H9 (cell line): ENCODE data around the gene PYGO2. TPM values are rescaled to one million over a fixed set of nuclear protein-coding genes. Genes with fewer than 3 reads are reported as not detected.

ENCODE experiments used
- DNase-seq: peaks from one replicate; pipeline ENCODE4 v3.0.0-alpha.2; 2017
- H2AFZ ChIP-seq: one replicate; pipeline ENCODE4 v1.6.1; 2013; ENCODE audit warnings: mild to moderate bottlenecking, low read length, control low read depth, moderate library complexity
- H2AK5ac ChIP-seq: 2 replicates; pipeline ENCODE4 v1.6.1; 2013; ENCODE audit warnings: low read length, control low read depth, mixed read lengths; ENCODE audit not compliant: insufficient read length
- H2BK120ac ChIP-seq: one replicate; pipeline ENCODE4 v1.6.1; 2013; ENCODE audit warnings: low read depth, mild to moderate bottlenecking, low read length, control low read depth, inconsistent platforms; ENCODE audit not compliant: poor library complexity, severe bottlenecking
- H2BK12ac ChIP-seq: 2 replicates; pipeline ENCODE4 v1.6.1; 2013; ENCODE audit warnings: low read length, control low read depth, mixed read lengths, low read depth; ENCODE audit not compliant: insufficient read length
- H2BK15ac ChIP-seq: 2 replicates; pipeline ENCODE4 v1.6.1; 2013; ENCODE audit warnings: low read depth, low read length, control low read depth
- H2BK20ac ChIP-seq: one replicate; pipeline ENCODE4 v1.6.1; 2013; ENCODE audit warnings: low read depth, mild to moderate bottlenecking, low read length, control low read depth, inconsistent platforms; ENCODE audit not compliant: poor library complexity, severe bottlenecking
- H2BK5ac ChIP-seq: 2 replicates; pipeline ENCODE4 v1.6.1; 2013; ENCODE audit warnings: low read length, control low read depth, mixed read lengths; ENCODE audit not compliant: insufficient read length
- H3K14ac ChIP-seq: 2 replicates; pipeline ENCODE4 v1.6.1; 2013; ENCODE audit warnings: low read length, control low read depth; ENCODE audit not compliant: insufficient read depth
- H3K18ac ChIP-seq: 2 replicates; pipeline ENCODE4 v1.6.1; 2013; ENCODE audit warnings: low read depth, mild to moderate bottlenecking, mixed read lengths, low read length, control low read depth; ENCODE audit not compliant: insufficient read length
- H3K23ac ChIP-seq: 2 replicates; pipeline ENCODE4 v1.6.1; 2013; ENCODE audit warnings: low read length, control low read depth, mixed read lengths, low read depth; ENCODE audit not compliant: insufficient read length
- H3K23me2 ChIP-seq: 2 replicates; pipeline ENCODE4 v1.6.1; 2013; ENCODE audit warnings: low read depth, mild to moderate bottlenecking, mixed read lengths, low read length, control low read depth; ENCODE audit not compliant: insufficient read length, poor library complexity, severe bottlenecking
- H3K27ac ChIP-seq: 2 replicates; pipeline ENCODE4 v1.5.1; 2013; ENCODE audit warnings: low read length, control low read depth, mixed read lengths, low read depth; ENCODE audit not compliant: insufficient read length
- H3K27me3 ChIP-seq: 2 replicates; pipeline ENCODE4 v1.6.1; 2013; ENCODE audit warnings: low read length, control low read depth, inconsistent platforms; ENCODE audit not compliant: insufficient read depth
- H3K4ac ChIP-seq: 2 replicates; pipeline ENCODE4 v1.6.1; 2013; ENCODE audit warnings: low read depth, mild to moderate bottlenecking, control low read depth, inconsistent platforms, low read length, moderate library complexity
- H3K4me1 ChIP-seq: 2 replicates; pipeline ENCODE4 v1.6.1; 2013; ENCODE audit warnings: low read length, control low read depth, inconsistent platforms; ENCODE audit not compliant: insufficient read depth
- H3K4me2 ChIP-seq: 2 replicates; pipeline ENCODE4 v1.6.1; 2013; ENCODE audit warnings: low read length, control low read depth, mixed read lengths; ENCODE audit not compliant: insufficient read length, insufficient read depth
- H3K56ac ChIP-seq: 2 replicates; pipeline ENCODE4 v1.6.1; 2013; ENCODE audit warnings: low read depth, mild to moderate bottlenecking, mixed read lengths, low read length, control low read depth; ENCODE audit not compliant: insufficient read length
- H3K79me1 ChIP-seq: 2 replicates; pipeline ENCODE4 v1.6.1; 2013; ENCODE audit warnings: low read depth, mild to moderate bottlenecking, moderate library complexity, low read length, control low read depth, inconsistent platforms; ENCODE audit not compliant: insufficient read depth, poor library complexity, severe bottlenecking
- H3K79me2 ChIP-seq: 2 replicates; pipeline ENCODE4 v1.6.1; 2013; ENCODE audit warnings: low read length, control low read depth, inconsistent platforms; ENCODE audit not compliant: insufficient read depth
- H3K9ac ChIP-seq: 2 replicates; pipeline ENCODE4 v1.6.1; 2013; ENCODE audit warnings: low read length, control low read depth, mixed read lengths; ENCODE audit not compliant: insufficient read length; ENCODE audit errors: extremely low read depth
- H3K9me3 ChIP-seq: one replicate; pipeline ENCODE4 v1.6.1; 2013; ENCODE audit warnings: low read depth, low read length, inconsistent platforms; ENCODE audit not compliant: control insufficient read depth
- H3T11ph ChIP-seq: one replicate; pipeline ENCODE4 v1.6.1; 2013; ENCODE audit warnings: mild to moderate bottlenecking, low read length, control low read depth, inconsistent platforms
- H4K20me1 ChIP-seq: one replicate; pipeline ENCODE4 v1.6.1; 2013; ENCODE audit not compliant: control insufficient read depth, insufficient read length, insufficient read depth
- H4K5ac ChIP-seq: 2 replicates; pipeline ENCODE4 v1.6.1; 2013; ENCODE audit warnings: low read depth, mild to moderate bottlenecking, mixed read lengths, low read length, control low read depth; ENCODE audit not compliant: insufficient read length
- H4K8ac ChIP-seq: replicated peaks from 2 replicates; pipeline ENCODE4 v1.6.1; 2013; ENCODE audit warnings: low read length, control low read depth, mixed read lengths, low read depth; ENCODE audit not compliant: insufficient read length
- H4K91ac ChIP-seq: 2 replicates; pipeline ENCODE4 v1.6.1; 2013; ENCODE audit warnings: low read depth, mild to moderate bottlenecking, moderate library complexity, mixed read lengths, low read length, control low read depth; ENCODE audit not compliant: insufficient read length
- H3K27ac Mint-ChIP-seq, 3 experiments: 2 replicates in 2 of 3; 3 replicates in 1 of 3; pipeline ENCODE4 v1.8.0; 2020 to 2021; ENCODE audit warnings: mixed read lengths in 3 of 3, mild to moderate bottlenecking in 1 of 3, moderate library complexity in 1 of 3
- H3K27me3 Mint-ChIP-seq: 2 replicates; pipeline ENCODE4 v1.8.0; 2021; ENCODE audit warnings: low read depth, mild to moderate bottlenecking, moderate library complexity, mixed read lengths
- H3K36me3 Mint-ChIP-seq, 3 experiments: 2 replicates in 2 of 3; 3 replicates in 1 of 3; pipeline ENCODE4 v1.8.0; 2020 to 2021; ENCODE audit warnings: low read depth in 3 of 3, mixed read lengths in 3 of 3; ENCODE audit not compliant: insufficient read depth in 1 of 3
- H3K4me1 Mint-ChIP-seq, 2 experiments: 2 replicates each; pipeline ENCODE4 v1.8.0; 2020; ENCODE audit warnings: mixed read lengths in 2 of 2
- H3K4me3 Mint-ChIP-seq, 2 experiments: 2 replicates in 1 of 2; 3 replicates in 1 of 2; pipeline ENCODE4 v1.8.0; 2020 to 2021; ENCODE audit warnings: mild to moderate bottlenecking in 2 of 2, mixed read lengths in 2 of 2, moderate library complexity in 1 of 2
- H3K9me3 Mint-ChIP-seq, 2 experiments: 2 replicates in 1 of 2; 3 replicates in 1 of 2; pipeline ENCODE4 v1.8.0; 2020; ENCODE audit warnings: mild to moderate bottlenecking in 2 of 2, mixed read lengths in 2 of 2, moderate library complexity in 1 of 2
- CTCF ChIP-seq: fragments of 200-600 bp; sonication (generic); conservative IDR thresholded peaks from 3 replicates; pipeline ENCODE4 v1.8.0; 2021; ENCODE audit warnings: antibody characterized with exemption, mild to moderate bottlenecking
- WGBS: extraction: QIAGEN DNeasy Blood & Tissue Kit; methylation state at CpG from one replicate; pipeline ENCODE4 v1.1.7; 2013; ENCODE audit warnings: missing lambda C conversion rate, low lambda C conversion rate, mixed read lengths; ENCODE audit not compliant: insufficient read length; ENCODE audit errors: extremely low coverage; 5-methylcytosine and 5-hydroxymethylcytosine counted together
- total RNA-seq: library from RNA; stranded (reverse); gene quantifications from 2 replicates; pipeline ENCODE4 v1.2.1, GENCODE V29; 2021

The PYGO2 gene
- total RNA-seq, 1 experiment from 2014 or later, result 38.7 TPM

- Histone ChIP-seq H3K4me2 (peak within 1 kb of the TSS; percentile 86), H3K14ac (peak within 1 kb of the TSS; percentile 72), H3K4ac (no peak within 1 kb of the TSS), H2BK15ac (no peak within 1 kb of the TSS), H4K8ac (no peak within 1 kb of the TSS), H3K4me1 (no peaks in the 10 kb centered on the region), H3K79me2 (peaks cover 9% of the 10 kb centered on the region; the same call in 1 of the 2 replicates), H3K56ac (no peak within 1 kb of the TSS), H3K9ac (peak within 1 kb of the TSS; percentile 97), H2BK12ac (no peak within 1 kb of the TSS), H3K27ac (peak within 1 kb of the TSS; percentile 91), H2BK120ac (no peak within 1 kb of the TSS), H2AK5ac (no peak within 1 kb of the TSS), H4K5ac (no peak within 1 kb of the TSS), H3K79me1 (peaks cover 2% of the 10 kb centered on the region), H3K9me3 (no peaks in the 10 kb centered on the region), H4K20me1 (no peaks in the 10 kb centered on the region), H3K27me3 (no peaks in the 10 kb centered on the region), H4K91ac (no peak within 1 kb of the TSS), H3K18ac (peak within 1 kb of the TSS; percentile 63), H2AFZ (no peak within 1 kb of the TSS), H3K23ac (no peak within 1 kb of the TSS), H2BK5ac (no peak within 1 kb of the TSS), H2BK20ac (no peak within 1 kb of the TSS), H3K23me2 (peaks cover 8% of the 10 kb centered on the region), H3T11ph (no peak within 1 kb of the TSS)
- Mint-ChIP-seq H3K4me1 (peaks cover 5 to 8% of the 10 kb centered on the region in 2 experiments; a peak in 3 of 4 replicates), H3K9me3 (no peaks in the 10 kb centered on the region), H3K27ac (no peak within 1 kb of the TSS), H3K27me3 (no peaks in the 10 kb centered on the region), H3K36me3 (peaks cover 36 to 61% (median 52%) of the 10 kb centered on the region in 3 experiments), H3K4me3 (no peak within 1 kb of the TSS)
- DNase-seq, result peak; percentile 100
- TF ChIP-seq CTCF, result no peak
- WGBS, result no CpG with 5 or more reads among the region's 26 CpGs
Observed at GRCh38 chr1:154982897-154983648, 21.5 kb upstream of the PYGO2 start, which contains the start of gene FLAD1. FLAD1 (plus strand) TSS chr1:154983344; CDS start chr1:154983695, 351 bp downstream.
